Measurements from ENCODE around the gene FAM193A. TPM values are rescaled to one million over a fixed set of nuclear protein-coding genes. Genes with fewer than 3 reads are reported as not detected.

Gene FAM193A
- total RNA-seq, 1 experiment from 2014 or later, result 31.3 TPM

DNA sequence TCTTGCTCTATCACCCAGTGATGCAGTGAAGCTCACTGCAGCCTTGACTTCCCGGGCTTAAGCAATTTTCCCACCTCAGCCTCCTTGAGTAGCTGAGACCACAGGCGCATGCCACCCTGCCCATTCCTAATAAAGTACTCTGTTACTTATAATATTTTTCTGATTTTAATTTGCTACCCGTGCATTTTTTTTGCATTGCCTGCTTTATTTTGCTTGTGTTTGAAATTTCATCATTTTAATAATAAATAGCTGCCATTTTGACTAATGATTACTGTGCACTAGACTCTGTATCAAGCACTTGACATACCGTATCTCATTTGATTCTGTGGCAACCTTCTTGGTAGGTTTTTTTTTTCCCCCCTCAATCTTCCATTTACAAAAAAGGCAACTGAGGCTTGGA lies 41.7 kb downstream of the FAM193A start:
- H3K27ac Mint-ChIP-seq (ENCODE audit: low read depth, unreplicated experiment), result no peak overlapping the region
- H3K4me1 Mint-ChIP-seq (ENCODE audit: insufficient read depth, unreplicated experiment), result peaks cover 12% of the 10 kb centered on the region
- H3K27me3 Mint-ChIP-seq (ENCODE audit: insufficient read depth, unreplicated experiment), result no peaks in the 10 kb centered on the region
- peaks cover 6% of the 10 kb centered on the region for H3K36me3 Mint-ChIP-seq (ENCODE audit: insufficient read depth, unreplicated experiment)
- CTCF ChIA-PET, result interaction anchor here (0.6 kb wide), 1 partner anchor 19 kb away, joined by 5 read pairs; no protein-coding TSS in a partner anchor
- POLR2A ChIA-PET, result interaction anchor here (1.2 kb wide), 1 partner anchor 42 kb away, joined by 4 read pairs; the partner anchor contains the start of gene FAM193A
- no peak overlapping the region for H3K4me3 Mint-ChIP-seq (ENCODE audit: unreplicated experiment)
- intact Hi-C loops (cut with micrococcal nuclease), result no loop called here
- DNase-seq (ENCODE audit: unreplicated experiment), result no peak
- TF ChIP-seq, protein P1, sequence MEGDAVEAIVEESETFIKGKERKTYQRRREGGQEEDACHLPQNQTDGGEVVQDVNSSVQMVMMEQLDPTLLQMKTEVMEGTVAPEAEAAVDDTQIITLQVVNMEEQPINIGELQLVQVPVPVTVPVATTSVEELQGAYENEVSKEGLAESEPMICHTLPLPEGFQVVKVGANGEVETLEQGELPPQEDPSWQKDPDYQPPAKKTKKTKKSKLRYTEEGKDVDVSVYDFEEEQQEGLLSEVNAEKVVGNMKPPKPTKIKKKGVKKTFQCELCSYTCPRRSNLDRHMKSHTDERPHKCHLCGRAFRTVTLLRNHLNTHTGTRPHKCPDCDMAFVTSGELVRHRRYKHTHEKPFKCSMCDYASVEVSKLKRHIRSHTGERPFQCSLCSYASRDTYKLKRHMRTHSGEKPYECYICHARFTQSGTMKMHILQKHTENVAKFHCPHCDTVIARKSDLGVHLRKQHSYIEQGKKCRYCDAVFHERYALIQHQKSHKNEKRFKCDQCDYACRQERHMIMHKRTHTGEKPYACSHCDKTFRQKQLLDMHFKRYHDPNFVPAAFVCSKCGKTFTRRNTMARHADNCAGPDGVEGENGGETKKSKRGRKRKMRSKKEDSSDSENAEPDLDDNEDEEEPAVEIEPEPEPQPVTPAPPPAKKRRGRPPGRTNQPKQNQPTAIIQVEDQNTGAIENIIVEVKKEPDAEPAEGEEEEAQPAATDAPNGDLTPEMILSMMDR (IDR thresholded peaks at IDR 0.05; ENCODE audit: unreplicated experiment), result no peak
- no TSS peak for BruUV-seq (replicated peaks)
- no peaks in the 10 kb centered on the region for H3K9me3 Mint-ChIP-seq (ENCODE audit: unreplicated experiment)

DNA sequence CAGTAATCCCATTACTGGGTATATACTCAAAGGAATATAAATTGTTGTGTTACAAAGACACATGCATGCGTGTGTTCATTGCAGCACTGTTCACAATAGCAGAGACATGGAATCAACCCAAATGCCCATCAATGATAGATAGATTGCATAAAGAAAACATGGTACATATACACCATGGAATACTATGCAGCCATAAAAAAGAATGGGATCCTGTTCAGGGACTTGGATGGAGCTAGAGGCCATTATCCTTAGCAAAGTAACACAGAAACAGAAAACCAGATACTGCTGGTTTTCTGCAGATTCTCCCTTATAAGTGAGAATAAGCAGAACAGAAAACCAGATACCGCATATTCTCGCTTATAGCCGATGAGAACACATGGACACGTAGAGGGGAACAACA lies 43.5 kb downstream of the FAM193A start:
- Mint-ChIP-seq H3K36me3 (ENCODE audit: insufficient read depth, unreplicated experiment) (peaks cover 6% of the 10 kb centered on the region), H3K9me3 (ENCODE audit: unreplicated experiment) (no peaks in the 10 kb centered on the region), H3K27me3 (ENCODE audit: insufficient read depth, unreplicated experiment) (no peaks in the 10 kb centered on the region), H3K4me1 (ENCODE audit: insufficient read depth, unreplicated experiment) (peaks cover 21% of the 10 kb centered on the region), H3K4me3 (ENCODE audit: unreplicated experiment) (no peak overlapping the region), H3K27ac (ENCODE audit: low read depth, unreplicated experiment) (no peak overlapping the region)
- no TSS peak for BruUV-seq (replicated peaks)
- intact Hi-C loops (cut with micrococcal nuclease), result no loop called here
- no peak for DNase-seq (ENCODE audit: unreplicated experiment)
- TF ChIP-seq, protein P1 (IDR thresholded peaks at IDR 0.05; ENCODE audit: unreplicated experiment), result no peak
- ChIA-PET POLR2A (interaction anchor here (0.9 kb wide), 1 partner anchor 111 kb away, joined by 3 read pairs; the partner anchor contains the start of gene RNF4), CTCF (interaction anchor here (0.6 to 0.7 kb wide), 2 partner anchors 24 to 241 kb away, joined by 3 read pairs; no protein-coding TSS in a partner anchor)

DNA sequence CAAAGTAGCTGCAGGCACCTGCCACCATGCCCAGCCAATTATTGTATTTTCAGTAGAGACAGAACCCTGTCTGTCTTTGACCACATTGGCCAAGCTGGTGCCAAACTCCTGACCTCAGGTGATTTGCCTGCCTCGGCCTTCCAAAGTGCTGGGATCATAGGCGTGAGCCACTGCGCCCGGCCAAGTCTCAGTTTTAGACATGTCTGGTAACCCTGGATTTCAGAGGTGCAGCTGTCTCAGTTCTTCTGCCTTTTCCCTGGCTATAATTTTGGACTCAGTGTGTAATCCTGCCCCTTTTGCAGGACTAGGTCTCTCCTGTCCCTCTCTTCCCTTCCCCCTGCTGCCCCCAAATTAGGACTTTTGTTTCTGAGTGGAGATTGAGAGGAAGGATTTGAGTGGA lies 46.6 kb downstream of the FAM193A start:
- no peaks in the 10 kb centered on the region for H3K27me3 Mint-ChIP-seq (ENCODE audit: insufficient read depth, unreplicated experiment)
- peak overlapping the region; percentile 0 for H3K27ac Mint-ChIP-seq (ENCODE audit: low read depth, unreplicated experiment)
- intact Hi-C loops (cut with micrococcal nuclease), result no loop called here
- DNase-seq (ENCODE audit: unreplicated experiment), result no peak
- H3K36me3 Mint-ChIP-seq (ENCODE audit: insufficient read depth, unreplicated experiment), result peaks cover 7% of the 10 kb centered on the region
- POLR2A ChIA-PET, result interaction anchor here (0.6 to 3.1 kb wide), 4 partner anchors 43 to 459 kb away, joined by 3 to 12 read pairs (median 3); partner anchors contain the start of gene FAM193A
- BruUV-seq (replicated peaks), result no TSS peak
- H3K9me3 Mint-ChIP-seq (ENCODE audit: unreplicated experiment), result no peaks in the 10 kb centered on the region
- H3K4me3 Mint-ChIP-seq (ENCODE audit: unreplicated experiment), result peak overlapping the region; percentile 56
- TF ChIP-seq, protein P1 (IDR thresholded peaks at IDR 0.05; ENCODE audit: unreplicated experiment), result no peak
- H3K4me1 Mint-ChIP-seq (ENCODE audit: insufficient read depth, unreplicated experiment), result peaks cover 34% of the 10 kb centered on the region
- CTCF ChIA-PET, result no interaction called here

DNA sequence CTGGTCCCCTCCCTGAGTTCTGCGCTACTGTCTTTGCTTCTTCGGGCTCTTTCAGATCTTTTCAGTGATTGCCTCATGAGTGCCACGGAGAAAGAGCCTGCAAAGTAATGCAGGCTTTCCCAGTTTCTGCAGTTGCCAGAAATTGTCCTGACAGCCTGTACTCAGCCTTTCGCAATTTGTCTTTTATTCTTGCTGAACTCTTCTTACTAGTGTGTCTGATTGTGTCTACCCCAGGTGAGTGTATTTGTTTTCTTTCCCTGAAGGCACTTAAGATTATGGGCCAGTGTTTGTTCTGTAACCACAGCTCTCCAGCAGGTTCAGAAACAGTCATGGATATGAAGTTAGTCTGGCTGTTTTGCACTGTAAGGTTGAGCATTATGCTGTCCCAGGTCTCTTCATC lies 47.1 kb downstream of the FAM193A start:
- no peaks in the 10 kb centered on the region for H3K9me3 Mint-ChIP-seq (ENCODE audit: unreplicated experiment)
- H3K27ac Mint-ChIP-seq (ENCODE audit: low read depth, unreplicated experiment), result peak overlapping the region; percentile 0
- TF ChIP-seq, protein P1 (IDR thresholded peaks at IDR 0.05; ENCODE audit: unreplicated experiment), result no peak
- BruUV-seq (replicated peaks), result no TSS peak
- peak; percentile 82 for DNase-seq (ENCODE audit: unreplicated experiment)
- CTCF ChIA-PET, result interaction anchor here (1.4 kb wide), 1 partner anchor 363 kb away, joined by 4 read pairs; no protein-coding TSS in a partner anchor
- H3K4me1 Mint-ChIP-seq (ENCODE audit: insufficient read depth, unreplicated experiment), result peaks cover 36% of the 10 kb centered on the region
- H3K4me3 Mint-ChIP-seq (ENCODE audit: unreplicated experiment), result peak overlapping the region; percentile 56
- H3K36me3 Mint-ChIP-seq (ENCODE audit: insufficient read depth, unreplicated experiment), result peaks cover 7% of the 10 kb centered on the region
- POLR2A ChIA-PET, result interaction anchor here (0.6 to 3.1 kb wide), 5 partner anchors 43 to 459 kb away, joined by 3 to 12 read pairs (median 3); partner anchors contain the start of gene FAM193A
- no peaks in the 10 kb centered on the region for H3K27me3 Mint-ChIP-seq (ENCODE audit: insufficient read depth, unreplicated experiment)
- intact Hi-C loops (cut with micrococcal nuclease), result no loop called here
